NCI-H146 treated with DMSO at 0.1 percent for 48 hours (cell line): ENCODE measurements around the gene SCG3.
A peak's percentile ranks its signal among the peaks of the same experiment; 100 is the strongest.
"Not testable (repeated sequence)": the region's sequence is repeated elsewhere in the genome, so short reads cannot be mapped to it uniquely, and the experiment has no call there.

Experiments used
- DNase-seq: peaks from one replicate; lab custom pipeline; 2025; ENCODE audit not compliant: unreplicated experiment; lab: John Stamatoyannopoulos, UW

Gene SCG3

GRCh38 chr15:51681303-51681963, at the start of gene SCG3:
Gene SCG3 (plus strand): TSS chr15:51681503. CDS start chr15:51681756, 253 bp downstream.
- peak; percentile 83 for DNase-seq

DNA sequence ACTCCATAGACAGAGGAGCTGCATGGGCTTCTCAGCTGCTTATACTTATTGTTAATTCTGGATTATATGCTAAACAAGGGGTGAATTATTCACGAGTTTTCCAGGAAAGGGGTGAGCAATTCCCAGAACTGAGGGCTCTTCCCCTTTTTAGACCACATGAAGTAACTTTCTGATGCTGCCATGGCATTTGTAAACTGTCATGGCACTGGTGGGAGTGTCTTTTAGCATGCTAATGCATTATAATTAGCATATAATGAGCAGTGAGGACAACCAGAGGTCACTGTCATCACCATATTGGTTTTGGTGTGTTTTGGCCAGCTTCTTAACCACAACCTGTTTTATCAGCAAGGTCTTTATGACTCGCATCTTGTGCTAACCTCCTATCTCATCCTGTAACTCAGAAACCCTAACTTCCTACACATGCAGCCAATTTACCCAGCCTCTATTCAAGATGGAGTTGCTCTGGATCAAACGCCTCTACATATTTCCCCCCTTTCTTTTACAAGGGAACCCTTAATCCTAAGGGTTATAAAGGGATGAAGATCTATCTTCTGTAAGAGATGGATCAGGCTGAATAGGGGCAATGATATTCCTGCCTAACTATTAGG, 46.6 kb upstream of the SCG3 start:
- no peak for DNase-seq

- DNase-seq = no peak
Measured at GRCh38 chr15:51641490-51642130, 39.7 kb upstream of the SCG3 start.

GRCh38 chr15:51642696-51643095, 38.6 kb upstream of the SCG3 start:
- no peak for DNase-seq

- DNase-seq = no peak
Measured at GRCh38 chr15:51647128-51647562, 34.2 kb upstream of the SCG3 start.

GRCh38 chr15:51648101-51648500, 33.2 kb upstream of the SCG3 start:
- DNase-seq = not testable (repeated sequence)

DNA sequence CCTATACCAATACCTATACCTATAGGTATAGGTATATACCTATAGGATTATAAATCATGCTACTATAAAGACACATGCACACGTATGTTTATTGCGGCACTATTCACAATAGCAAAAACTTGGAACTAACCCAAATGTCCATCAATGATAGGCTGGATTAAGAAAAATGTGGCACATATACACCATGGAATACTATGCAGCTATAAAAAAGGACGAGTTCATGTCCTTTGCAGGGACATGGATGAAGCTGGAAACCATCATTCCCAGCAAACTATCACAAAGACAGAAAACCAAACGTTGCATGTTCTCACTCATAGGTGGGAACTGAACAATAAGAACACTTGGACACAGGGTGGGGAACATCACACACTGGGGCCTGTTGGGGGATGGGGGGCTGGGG, 32.7 kb upstream of the SCG3 start:
- not testable (repeated sequence) for DNase-seq

DNA sequence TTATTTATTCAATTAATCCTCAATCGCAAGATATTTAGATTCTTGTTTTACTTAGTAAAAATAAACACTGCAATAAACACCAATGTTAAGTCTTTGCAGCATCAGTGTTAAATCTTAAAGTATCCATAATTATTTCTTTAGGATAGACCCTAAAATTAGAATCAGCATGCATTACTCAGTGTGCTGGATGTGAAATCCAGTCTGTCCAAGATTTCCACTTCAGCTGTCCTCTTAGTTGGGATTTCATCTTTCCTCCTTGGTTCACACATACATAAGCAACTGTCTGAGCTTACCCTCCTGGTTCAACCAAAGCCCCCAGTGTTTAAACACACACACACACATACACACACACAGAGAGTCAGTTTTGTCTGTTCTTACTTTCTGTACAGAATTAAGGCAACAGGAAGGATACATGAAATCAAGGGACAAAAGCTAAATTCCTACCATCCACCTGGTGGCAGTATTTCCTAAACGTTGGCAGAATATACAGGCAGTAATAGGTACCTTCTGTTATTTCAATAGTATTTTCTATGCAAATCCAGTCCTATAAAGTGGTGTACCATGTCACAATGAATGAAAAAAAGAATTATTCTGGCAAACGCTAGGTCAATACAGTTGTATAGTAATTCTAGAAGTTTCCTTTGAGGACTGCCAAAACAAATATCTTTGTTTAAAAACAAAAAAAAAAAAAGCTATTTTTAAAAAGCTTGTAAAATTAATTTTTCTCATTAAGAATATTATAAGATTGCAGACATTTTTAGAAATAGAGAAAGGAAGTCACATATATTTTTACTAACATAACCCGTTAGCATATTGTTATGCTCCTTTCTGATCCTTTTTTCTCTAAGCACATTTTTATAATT, 31.4 kb upstream of the SCG3 start:
- peak; percentile 26 for DNase-seq

DNA sequence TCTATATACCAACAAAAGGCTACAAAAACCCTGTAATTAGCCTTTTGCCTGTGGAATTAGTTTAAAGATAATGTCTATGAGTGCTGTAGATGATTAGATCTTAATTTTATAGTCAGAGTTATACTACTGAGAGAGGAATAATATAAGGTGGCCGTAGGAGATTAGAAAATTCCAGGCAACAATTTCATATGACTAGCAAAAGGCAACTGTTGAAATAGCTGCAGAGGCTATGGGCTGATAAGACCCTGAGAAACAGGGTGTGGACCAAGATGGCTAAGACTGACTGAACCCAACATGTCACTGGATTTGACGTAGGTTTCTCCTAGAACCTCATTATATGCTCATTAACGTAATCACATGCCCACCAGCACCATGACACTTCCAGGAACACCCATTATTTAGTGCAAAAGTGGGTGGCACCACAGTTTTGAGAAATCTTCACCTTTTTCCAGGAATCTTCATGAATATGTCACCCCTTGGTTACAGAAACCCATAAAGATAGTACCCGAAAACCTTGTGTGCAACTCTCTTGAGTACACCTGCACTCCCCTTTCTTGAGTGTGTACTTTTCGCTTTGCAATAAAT, 29.1 kb upstream of the SCG3 start:
- no peak for DNase-seq

DNA sequence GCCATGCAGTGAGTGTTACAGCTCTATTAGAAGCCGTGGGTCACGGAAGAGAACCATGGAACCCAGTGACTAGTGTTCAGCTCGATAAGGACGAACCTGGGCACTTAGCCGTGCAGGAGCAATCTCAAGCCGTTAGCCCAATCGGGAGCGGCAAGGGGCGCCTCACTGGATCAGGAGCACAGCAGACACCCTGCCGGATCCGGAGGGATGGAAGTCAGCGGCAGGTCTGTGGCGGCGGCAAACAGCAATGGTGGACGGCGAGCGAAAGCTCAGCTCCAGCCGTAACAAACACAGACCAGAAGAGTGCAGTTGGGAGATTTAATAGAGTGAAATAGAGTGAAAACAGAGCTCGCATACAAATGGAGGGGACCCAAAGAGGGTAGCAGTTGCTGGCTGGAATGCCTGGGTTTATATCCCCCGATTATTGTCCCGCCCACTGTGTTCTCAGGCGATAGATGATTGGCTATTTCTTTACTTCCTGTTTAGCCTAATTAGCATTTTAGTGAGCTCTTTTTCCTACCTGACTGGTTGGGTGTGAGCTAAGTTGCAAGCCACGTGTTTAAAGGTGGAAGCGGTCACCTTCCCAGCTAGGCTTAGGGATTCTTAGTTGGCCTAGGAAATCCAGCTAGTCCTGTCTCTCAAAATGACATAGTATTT, 25.8 kb upstream of the SCG3 start:
- not testable (repeated sequence) for DNase-seq

GRCh38 chr15:51658664-51659063, 22.6 kb upstream of the SCG3 start:
- DNase-seq = no peak

- DNase-seq = no peak
Measured at GRCh38 chr15:51661072-51661471, 20.2 kb upstream of the SCG3 start.

- DNase-seq = no peak
Measured at GRCh38 chr15:51667478-51667877, 13.8 kb upstream of the SCG3 start.

DNA sequence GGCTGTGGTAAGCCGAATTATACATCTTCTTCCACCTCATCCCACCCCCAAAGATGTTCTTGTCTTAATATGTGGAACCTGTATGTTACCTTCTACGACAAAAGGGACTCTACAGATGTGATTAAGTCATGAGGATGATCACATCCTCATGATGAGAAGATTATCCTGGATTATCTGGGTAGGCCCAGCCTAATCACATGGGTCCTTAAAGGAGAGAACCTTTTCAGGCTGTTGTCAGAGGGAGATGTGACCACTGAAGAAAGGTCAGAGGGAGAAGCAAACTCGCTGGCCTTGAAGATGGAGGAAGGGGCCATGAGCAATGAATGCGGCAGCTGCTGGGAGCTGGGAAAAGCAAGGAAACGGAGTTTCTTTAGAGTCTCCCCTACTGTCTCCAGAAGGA, 12.9 kb upstream of the SCG3 start:
- no peak for DNase-seq

- DNase-seq = no peak
Measured at GRCh38 chr15:51669381-51669780, 11.9 kb upstream of the SCG3 start.

- peak; percentile 2 for DNase-seq
Measured at GRCh38 chr15:51672155-51672687, 9.1 kb upstream of the SCG3 start.

GRCh38 chr15:51672913-51673857, 8.1 kb upstream of the SCG3 start:
- DNase-seq = no peak

- DNase-seq = no peak
Measured at GRCh38 chr15:51675234-51675633, 6.1 kb upstream of the SCG3 start.

GRCh38 chr15:51677021-51677420, 4.3 kb upstream of the SCG3 start:
- no peak for DNase-seq
